IPS DF 6.9 (cell line): ENCODE data around the gene CYP27A1.

Experiments
- DNase-seq: peaks from one replicate; pipeline ENCODE4 v3.0.0-alpha.2; 2013; ENCODE audit warnings: low read depth, low spot score
- H3K27ac ChIP-seq: one replicate; pipeline ENCODE4 v1.5.1; 2013; ENCODE audit warnings: low read length, control low read depth
- H3K27me3 ChIP-seq: 2 replicates; pipeline ENCODE4 v1.6.1; 2013; ENCODE audit warnings: mild to moderate bottlenecking, low read length; ENCODE audit not compliant: control insufficient read depth, insufficient read depth
- H3K36me3 ChIP-seq: 2 replicates; pipeline ENCODE4 v1.6.1; 2013; ENCODE audit warnings: low read length; ENCODE audit not compliant: control insufficient read depth, insufficient read depth
- H3K4me1 ChIP-seq: 2 replicates; pipeline ENCODE4 v1.6.1; 2013; ENCODE audit warnings: low read length; ENCODE audit not compliant: control insufficient read depth, insufficient read depth
- H3K4me3 ChIP-seq: 2 replicates; pipeline ENCODE4 v1.5.1; 2013; ENCODE audit warnings: mild to moderate bottlenecking, low read length
- H3K9me3 ChIP-seq: 2 replicates; pipeline ENCODE4 v1.6.1; 2013; ENCODE audit warnings: low read length, inconsistent platforms; ENCODE audit not compliant: control insufficient read depth, insufficient read depth
- WGBS: extraction: QIAGEN DNeasy Blood & Tissue Kit; methylation state at CpG from one replicate; pipeline ENCODE4 v1.1.7; 2013; ENCODE audit warnings: mixed read lengths, missing lambda C conversion rate; ENCODE audit not compliant: insufficient read length, insufficient coverage; 5-methylcytosine and 5-hydroxymethylcytosine counted together

Gene CYP27A1

DNA sequence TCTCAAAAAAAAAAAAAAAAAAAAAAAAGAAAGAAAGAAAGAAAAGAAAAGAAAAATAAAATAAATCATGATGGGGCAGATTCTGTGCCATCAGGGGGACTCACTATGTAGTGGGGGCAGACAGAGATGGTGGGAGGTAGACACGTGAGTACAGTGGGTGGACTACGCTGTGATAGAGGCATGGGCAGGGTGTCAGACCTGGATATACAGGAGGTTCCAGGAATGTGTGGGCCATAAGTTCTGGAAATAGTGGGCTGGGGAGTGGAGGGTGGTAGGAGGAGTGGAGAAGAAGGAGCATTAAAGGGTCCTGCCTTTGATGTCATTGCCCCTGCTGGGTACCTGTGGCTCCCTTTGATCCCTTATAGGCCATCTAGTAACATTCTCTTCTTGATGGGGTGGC, 68.8 kb downstream of the CYP27A1 start:
- DNase-seq, result no peak
- no peaks in the 10 kb centered on the region for H3K9me3 ChIP-seq
- H3K36me3 ChIP-seq, result no peaks in the 10 kb centered on the region
- H3K4me3 ChIP-seq, result no peak overlapping the region
- H3K4me1 ChIP-seq, result peaks cover 4% of the 10 kb centered on the region
- no CpG with 5 or more reads among the region's 2 CpGs for WGBS
- H3K27me3 ChIP-seq, result peaks cover 28% of the 10 kb centered on the region
- no peak overlapping the region for H3K27ac ChIP-seq

- Histone ChIP-seq H3K4me1 (peaks cover 4% of the 10 kb centered on the region), H3K27me3 (peaks cover 33% of the 10 kb centered on the region), H3K27ac (no peak overlapping the region), H3K4me3 (no peak overlapping the region), H3K9me3 (no peaks in the 10 kb centered on the region), H3K36me3 (no peaks in the 10 kb centered on the region)
- DNase-seq, result no peak
- no CpG with 5 or more reads among the region's 3 CpGs for WGBS
Observed at GRCh38 chr2:218851286-218851685, 69.3 kb downstream of the CYP27A1 start.

GRCh38 chr2:218852911-218853667, 71.1 kb downstream of the CYP27A1 start:
- DNase-seq, result no peak
- H3K27me3 ChIP-seq, result peaks cover 51% of the 10 kb centered on the region
- H3K27ac ChIP-seq, result no peak overlapping the region

GRCh38 chr2:218853766-218854165, 71.8 kb downstream of the CYP27A1 start:
- H3K9me3 ChIP-seq, result no peaks in the 10 kb centered on the region
- H3K36me3 ChIP-seq, result no peaks in the 10 kb centered on the region
- H3K27ac ChIP-seq, result no peak overlapping the region
- no peak for DNase-seq
- peaks cover 6% of the 10 kb centered on the region for H3K4me1 ChIP-seq
- WGBS, result no CpG with 5 or more reads among the region's 5 CpGs
- peaks cover 58% of the 10 kb centered on the region for H3K27me3 ChIP-seq
- H3K4me3 ChIP-seq, result no peak overlapping the region

More at GRCh38 chr2:218852911-218853667, 71.1 kb downstream of the CYP27A1 start:
- Histone ChIP-seq H3K9me3 (no peaks in the 10 kb centered on the region), H3K36me3 (no peaks in the 10 kb centered on the region), H3K4me3 (no peak overlapping the region), H3K4me1 (peaks cover 4% of the 10 kb centered on the region)
- WGBS, result no CpG with 5 or more reads among the region's 16 CpGs

GRCh38 chr2:218854860-218855259, 72.9 kb downstream of the CYP27A1 start:
- no peak overlapping the region for H3K4me3 ChIP-seq

GRCh38 chr2:218855305-218856166, 73.6 kb downstream of the CYP27A1 start:
- H3K4me3 ChIP-seq, result no peak overlapping the region
- peaks cover 8% of the 10 kb centered on the region for H3K4me1 ChIP-seq
- DNase-seq, result no peak
- H3K27me3 ChIP-seq, result peaks cover 72% of the 10 kb centered on the region
- no CpG with 5 or more reads among the region's 14 CpGs for WGBS
- H3K36me3 ChIP-seq, result no peaks in the 10 kb centered on the region
- H3K9me3 ChIP-seq, result no peaks in the 10 kb centered on the region
- no peak overlapping the region for H3K27ac ChIP-seq

More at GRCh38 chr2:218854860-218855259, 72.9 kb downstream of the CYP27A1 start:
- no peak overlapping the region for H3K27ac ChIP-seq
- no peak for DNase-seq
- no peaks in the 10 kb centered on the region for H3K9me3 ChIP-seq
- H3K4me1 ChIP-seq, result peaks cover 6% of the 10 kb centered on the region
- H3K27me3 ChIP-seq, result peaks cover 65% of the 10 kb centered on the region
- no peaks in the 10 kb centered on the region for H3K36me3 ChIP-seq
- WGBS, result no CpG with 5 or more reads among the region's 5 CpGs

GRCh38 chr2:218856167-218856895, 74.4 kb downstream of the CYP27A1 start:
- Histone ChIP-seq H3K4me3 (no peak overlapping the region), H3K27me3 (peaks cover 71% of the 10 kb centered on the region), H3K27ac (no peak overlapping the region), H3K9me3 (no peaks in the 10 kb centered on the region), H3K4me1 (peaks cover 8% of the 10 kb centered on the region), H3K36me3 (no peaks in the 10 kb centered on the region)
- WGBS, result no CpG with 5 or more reads among the region's 12 CpGs
- no peak for DNase-seq

GRCh38 chr2:218856896-218857243, 74.9 kb downstream of the CYP27A1 start:
- no peaks in the 10 kb centered on the region for H3K9me3 ChIP-seq
- peaks cover 8% of the 10 kb centered on the region for H3K4me1 ChIP-seq
- no peak overlapping the region for H3K27ac ChIP-seq
- no CpG with 5 or more reads among the region's 1 CpG for WGBS
- DNase-seq, result no peak
- H3K27me3 ChIP-seq, result peaks cover 75% of the 10 kb centered on the region
- no peak overlapping the region for H3K4me3 ChIP-seq
- H3K36me3 ChIP-seq, result no peaks in the 10 kb centered on the region

DNA sequence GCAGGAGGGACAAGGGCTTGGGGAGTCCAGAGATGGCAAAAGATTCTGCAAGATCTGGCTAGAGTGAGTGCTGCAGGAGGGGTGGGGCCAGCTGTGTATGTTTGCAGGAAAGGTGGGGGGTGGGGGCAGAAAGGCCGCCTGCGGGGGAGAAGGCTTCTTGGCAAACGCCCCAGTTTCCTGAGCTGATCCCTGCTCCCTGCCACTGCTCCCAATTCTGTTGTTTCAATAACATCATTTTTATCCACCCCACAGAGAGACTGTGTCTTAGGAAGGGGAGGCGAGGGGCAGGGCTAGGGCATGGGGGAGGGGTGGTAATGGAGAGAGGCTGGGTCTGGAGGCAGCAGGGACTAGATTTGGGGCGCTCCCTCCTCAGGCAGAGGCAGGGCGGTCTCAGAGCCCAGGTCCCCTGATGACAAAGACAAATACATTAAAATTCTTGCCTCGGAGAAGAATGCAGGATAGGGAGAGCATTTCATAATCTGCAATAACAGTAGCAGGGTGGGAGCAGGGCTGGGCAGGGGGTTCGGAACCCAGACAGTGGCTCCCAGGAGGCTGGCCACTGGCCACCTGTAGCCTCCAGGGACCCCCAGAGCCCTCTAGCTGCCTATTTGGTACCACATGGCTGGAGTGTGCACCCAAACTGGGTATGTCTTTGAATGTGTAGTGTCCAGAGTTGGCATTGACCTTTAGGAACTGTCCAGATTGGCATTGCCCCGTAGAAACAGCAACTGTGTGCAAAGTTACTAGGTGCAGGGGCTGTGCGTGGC, 75.6 kb downstream of the CYP27A1 start:
- no CpG with 5 or more reads among the region's 10 CpGs for WGBS
- Histone ChIP-seq H3K9me3 (no peaks in the 10 kb centered on the region), H3K4me1 (peaks cover 8% of the 10 kb centered on the region), H3K36me3 (no peaks in the 10 kb centered on the region), H3K4me3 (no peak overlapping the region), H3K27ac (no peak overlapping the region), H3K27me3 (peaks cover 79% of the 10 kb centered on the region)
- DNase-seq, result no peak

- Histone ChIP-seq H3K4me3 (no peak overlapping the region), H3K9me3 (no peaks in the 10 kb centered on the region), H3K27ac (no peak overlapping the region), H3K27me3 (peaks cover 82% of the 10 kb centered on the region), H3K36me3 (no peaks in the 10 kb centered on the region), H3K4me1 (peaks cover 8% of the 10 kb centered on the region)
- no peak for DNase-seq
- WGBS, result no CpG with 5 or more reads among the region's 1 CpG
Observed at GRCh38 chr2:218858138-218858445, 76.1 kb downstream of the CYP27A1 start.
